ENCODE measurements around the gene VPS26C.
"Not testable (repeated sequence)": the region's sequence is repeated elsewhere in the genome, so short reads cannot be mapped to it uniquely, and the experiment has no call there.

VPS26C gene

GRCh38 chr21:37267269-37268185 is at the start of gene VPS26C:
Gene VPS26C, minus strand, starts transcription at chr21:37267334. Its CDS starts 40 bp downstream, at chr21:37267294.
- peak; percentile 99 for DNase-seq

- not testable (repeated sequence) for DNase-seq
Measured at GRCh38 chr21:37316072-37316471, 48.9 kb upstream of the VPS26C start.

- no peak for DNase-seq
Measured at GRCh38 chr21:37300114-37300751, 33.1 kb upstream of the VPS26C start.

DNA sequence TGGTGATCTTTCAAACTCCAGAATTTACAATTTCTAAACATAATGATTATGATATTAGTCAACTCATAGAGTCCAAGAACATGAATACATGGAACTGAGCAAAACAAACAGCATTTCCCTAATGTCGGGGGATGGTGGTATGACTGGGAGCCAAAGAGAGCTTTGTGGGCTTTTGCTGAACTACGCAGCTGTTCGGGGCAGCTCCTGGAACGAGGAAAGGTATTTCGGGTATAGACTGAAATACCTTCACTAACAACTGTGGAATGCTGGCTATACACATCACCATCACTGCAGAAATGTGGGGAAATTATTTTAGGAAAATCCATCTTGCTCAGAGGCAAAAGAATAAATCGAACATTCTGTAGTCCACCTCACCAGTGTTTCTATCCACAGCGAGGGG is 30.2 kb upstream of the VPS26C start:
- no peak for DNase-seq

DNA sequence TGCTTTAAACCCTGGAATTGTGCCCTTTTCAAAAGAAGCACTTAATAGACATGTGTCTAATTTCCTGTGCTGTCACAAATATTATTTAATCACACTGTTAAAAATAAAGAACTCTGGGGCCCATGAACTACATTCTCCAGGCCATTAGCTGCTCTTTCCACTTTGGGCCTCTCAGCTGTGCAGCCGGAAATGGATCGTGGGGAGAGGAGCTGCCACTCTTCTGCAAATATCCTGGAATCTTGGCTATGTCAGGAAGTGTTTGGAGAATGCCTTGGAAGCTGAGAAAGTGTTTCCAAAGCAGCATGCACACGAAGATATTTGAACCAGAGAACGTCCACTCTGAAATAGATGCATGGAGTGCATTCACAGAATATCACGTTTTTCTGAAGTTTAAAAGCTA is 27.5 kb upstream of the VPS26C start:
- DNase-seq, result no peak

DNA sequence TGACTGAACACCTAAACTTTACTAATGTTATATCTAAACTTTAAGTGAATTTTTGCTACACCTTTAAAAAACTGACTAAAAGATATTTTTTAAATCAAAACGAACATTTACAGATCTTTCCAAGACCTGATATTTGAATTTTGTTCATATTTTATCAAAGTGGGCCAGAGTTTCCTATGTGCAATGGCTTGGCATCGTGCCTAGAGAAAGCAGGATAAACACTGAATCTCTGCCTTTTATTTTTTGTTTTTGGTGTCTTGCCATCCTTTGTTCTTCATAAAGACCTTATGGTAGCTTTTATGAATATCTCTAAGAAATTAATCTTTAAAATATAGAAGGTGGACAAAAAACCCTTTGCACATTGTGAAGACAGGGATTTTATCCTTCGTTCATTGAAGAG is 25.8 kb upstream of the VPS26C start:
- DNase-seq, result no peak

GRCh38 chr21:37292041-37292440 is 24.9 kb upstream of the VPS26C start:
- DNase-seq, result no peak

GRCh38 chr21:37283191-37283710 is 16.1 kb upstream of the VPS26C start:
- DNase-seq, result not testable (repeated sequence)

DNA sequence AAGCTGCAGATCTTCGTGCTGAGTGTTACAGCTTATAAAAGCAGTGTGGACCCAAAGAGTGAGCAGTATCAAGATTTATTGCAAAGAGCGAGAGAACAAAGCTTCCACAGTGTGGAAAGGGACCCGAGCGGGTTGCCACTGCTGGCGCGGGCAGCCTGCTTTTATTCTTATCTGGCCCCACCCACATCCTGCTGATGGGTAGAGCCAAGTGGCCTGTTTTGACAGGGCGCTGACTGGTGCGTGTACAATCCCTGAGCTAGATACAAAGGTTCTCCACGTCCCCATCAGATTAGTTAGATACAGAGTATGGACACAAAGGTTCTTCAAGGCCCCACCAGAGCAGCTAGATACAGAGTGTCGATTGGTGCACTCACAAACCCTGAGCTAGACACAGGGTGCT is 15.5 kb upstream of the VPS26C start:
- DNase-seq, result not testable (repeated sequence)

DNA sequence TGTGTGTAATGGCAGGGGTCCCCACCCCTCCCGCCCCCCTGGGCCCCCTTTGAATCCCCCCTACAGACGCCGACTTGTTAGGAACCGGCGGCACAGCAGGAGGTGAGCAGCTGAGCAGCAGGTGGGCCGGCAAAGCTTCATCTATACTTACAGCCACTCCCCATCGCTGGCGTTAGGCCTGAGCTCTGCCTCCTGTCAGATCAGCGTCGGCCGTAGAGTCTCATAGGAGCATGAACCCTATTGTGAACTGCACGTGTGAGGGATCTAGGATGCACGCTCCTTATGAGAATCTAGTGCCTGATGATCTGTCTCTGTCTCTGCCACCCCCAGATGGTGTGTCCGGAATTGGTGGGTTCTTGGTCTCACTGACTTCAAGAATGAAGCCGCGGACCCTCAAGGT is 14.9 kb upstream of the VPS26C start:
- DNase-seq, result no peak

- DNase-seq, result no peak
Measured at GRCh38 chr21:37281579-37281978, 14.4 kb upstream of the VPS26C start.

GRCh38 chr21:37279271-37279670 is 12.1 kb upstream of the VPS26C start:
- DNase-seq, result not testable (repeated sequence)

GRCh38 chr21:37278199-37278598 is 11.1 kb upstream of the VPS26C start:
- DNase-seq, result no peak

DNA sequence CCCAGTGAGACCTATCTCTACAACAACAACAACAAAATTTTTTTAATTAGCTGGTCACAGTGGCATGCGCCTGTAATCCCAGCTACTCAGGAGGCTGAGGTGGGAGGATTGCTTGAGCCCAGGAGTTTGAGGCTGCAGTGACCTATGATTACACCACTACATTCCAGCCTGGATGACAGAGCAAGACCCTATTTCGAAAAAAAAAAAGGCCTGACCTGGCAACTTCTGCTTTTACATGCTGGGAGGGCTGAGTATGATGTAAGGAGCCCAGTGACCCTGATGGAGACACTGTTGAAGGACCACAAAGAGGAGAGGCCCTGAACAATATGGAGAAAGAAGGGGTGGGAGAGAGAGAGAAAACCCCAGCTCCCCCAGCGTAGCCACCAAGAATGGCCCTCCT is 9.2 kb upstream of the VPS26C start:
- no peak for DNase-seq

GRCh38 chr21:37273911-37274690 is 7.0 kb upstream of the VPS26C start:
- no peak for DNase-seq

DNA sequence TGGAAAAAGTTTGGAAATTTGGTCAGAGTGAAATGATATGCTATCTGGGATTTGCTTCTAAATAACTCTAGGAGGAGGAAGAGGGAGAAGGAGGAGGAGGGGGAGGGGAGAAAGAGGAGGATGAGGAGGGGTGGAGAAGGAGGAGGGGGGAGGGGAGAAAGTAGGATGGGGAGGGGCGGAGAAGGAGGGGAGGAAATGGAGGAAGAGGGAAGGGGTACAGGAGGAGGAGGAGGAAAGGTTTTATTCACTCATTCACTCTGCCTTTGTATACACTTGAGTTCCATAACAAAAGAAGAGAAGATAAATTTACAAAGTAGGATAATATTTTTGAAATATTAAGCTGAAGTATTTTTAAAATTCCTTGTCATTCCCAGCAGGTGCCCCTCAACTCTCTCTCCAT is 6.3 kb upstream of the VPS26C start:
- DNase-seq, result no peak

GRCh38 chr21:37272897-37273296 is 5.8 kb upstream of the VPS26C start:
- no peak for DNase-seq

DNA sequence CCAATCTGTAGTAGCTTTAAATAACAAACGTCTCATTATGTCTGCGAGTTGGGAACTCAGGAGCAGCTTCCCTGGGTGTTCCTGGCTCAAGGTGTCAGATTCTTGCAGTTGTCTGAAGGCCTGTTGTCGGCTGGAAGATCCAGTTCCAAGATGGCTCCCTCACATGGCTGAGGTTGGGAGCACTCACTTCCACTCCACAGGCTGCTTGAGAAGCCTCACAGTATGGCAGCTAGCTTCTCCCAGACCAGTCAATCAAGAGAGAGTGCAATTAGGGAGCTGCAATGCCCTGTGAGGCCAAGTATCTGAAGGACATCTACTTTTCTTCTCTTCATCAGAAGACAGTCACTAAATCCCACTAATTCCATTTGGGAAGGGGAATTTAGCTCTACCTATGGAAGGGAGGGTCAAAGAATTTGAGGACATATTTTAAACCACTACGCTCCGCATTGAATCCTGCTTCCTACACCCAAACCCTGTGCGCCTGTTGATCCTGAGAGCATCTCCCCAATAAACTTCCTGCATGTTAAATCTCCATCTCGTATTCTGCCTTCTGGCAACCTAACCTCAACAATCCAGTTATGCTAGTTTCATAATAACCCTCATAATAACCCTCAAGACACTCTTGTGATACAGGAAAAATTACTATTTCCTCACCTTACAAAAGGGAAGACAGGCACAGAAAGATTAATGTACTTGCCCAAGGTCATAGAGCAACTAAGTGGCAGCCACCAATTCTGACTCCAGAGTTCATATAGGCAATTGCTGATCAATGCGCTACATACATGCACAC is 3.6 kb upstream of the VPS26C start:
- no peak for DNase-seq

GRCh38 chr21:37269481-37269880 is 2.3 kb upstream of the VPS26C start:
- no peak for DNase-seq

GRCh38 chr21:37268186-37268503 is 1.0 kb upstream of the VPS26C start:
- DNase-seq, result no peak

DNA sequence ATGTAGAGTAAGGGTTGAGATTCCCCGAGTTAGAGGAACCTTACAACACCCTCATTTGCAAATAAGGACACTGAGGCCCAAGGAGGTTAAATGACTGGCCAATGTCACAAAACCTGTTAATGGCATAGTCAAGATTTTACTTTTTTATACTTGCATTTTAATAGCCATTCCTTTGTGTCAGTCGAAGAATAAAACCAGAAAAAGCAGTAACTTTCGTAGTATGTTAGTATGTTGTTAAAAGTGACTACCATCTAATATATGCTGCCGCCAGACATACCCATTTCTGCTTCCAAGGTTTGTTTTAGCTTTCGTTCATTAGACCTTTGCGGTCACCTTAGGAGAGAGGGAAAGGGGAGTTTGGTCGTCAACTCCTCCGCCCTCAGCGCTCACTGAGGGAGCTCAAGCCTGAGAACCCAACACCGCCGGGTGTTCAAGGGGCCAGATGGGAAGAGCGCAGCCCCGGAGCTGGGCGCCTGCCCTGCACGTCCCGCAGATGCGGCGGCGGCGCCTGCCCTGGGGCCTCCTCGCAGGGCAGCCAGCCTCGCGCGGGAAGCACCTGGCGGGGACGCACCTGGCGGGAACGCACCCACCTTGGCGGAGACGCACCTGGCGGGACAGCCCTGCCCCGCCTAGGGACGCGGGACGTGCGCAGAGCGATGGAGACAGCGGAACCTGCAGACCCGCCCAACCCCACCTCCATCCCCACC is 466 bp downstream of the VPS26C start:
- no peak for DNase-seq

DNA sequence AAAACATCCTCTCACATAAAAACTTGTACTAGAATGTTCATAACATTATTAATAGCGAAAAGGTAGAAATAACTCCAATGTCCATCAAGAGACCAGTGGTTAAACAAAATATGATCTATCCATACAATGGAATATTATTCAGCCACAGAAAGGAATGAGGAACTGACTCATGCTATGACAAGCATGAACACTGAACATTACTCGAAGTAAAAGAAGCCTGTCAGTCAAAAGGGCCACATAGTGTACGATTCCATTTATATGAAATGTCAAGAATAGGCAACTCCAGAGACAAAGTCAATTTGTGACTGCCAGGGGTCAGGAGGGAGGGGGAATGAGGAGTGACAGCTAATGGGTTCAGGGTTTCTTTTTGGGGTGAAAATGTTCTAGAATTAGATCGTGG is 2.3 kb downstream of the VPS26C start:
- no peak for DNase-seq

Measured in activated effector memory CD4-positive, alpha-beta T cell treated with Interleukin-2 at 50 U/mL for 16 hours (primary cell).